GM21360 (cell line): Measurements from ENCODE around the gene GALR2.

Experiments used
- ATAC-seq: cut with Tn5 transposase; IDR thresholded peaks from one replicate; pipeline ENCODE4 v1.9.1; 2021; ENCODE audit warnings: mild to moderate bottlenecking, moderate library complexity; ENCODE audit not compliant: unreplicated experiment

Gene GALR2

GRCh38 chr17:76078860-76079534 lies 4.4 kb downstream of the GALR2 start, which contains the start of gene ZACN:
TSS of gene ZACN (plus strand) at chr17:76079182. CDS start at chr17:76079265, 83 bp downstream.
- no peak for ATAC-seq

DNA sequence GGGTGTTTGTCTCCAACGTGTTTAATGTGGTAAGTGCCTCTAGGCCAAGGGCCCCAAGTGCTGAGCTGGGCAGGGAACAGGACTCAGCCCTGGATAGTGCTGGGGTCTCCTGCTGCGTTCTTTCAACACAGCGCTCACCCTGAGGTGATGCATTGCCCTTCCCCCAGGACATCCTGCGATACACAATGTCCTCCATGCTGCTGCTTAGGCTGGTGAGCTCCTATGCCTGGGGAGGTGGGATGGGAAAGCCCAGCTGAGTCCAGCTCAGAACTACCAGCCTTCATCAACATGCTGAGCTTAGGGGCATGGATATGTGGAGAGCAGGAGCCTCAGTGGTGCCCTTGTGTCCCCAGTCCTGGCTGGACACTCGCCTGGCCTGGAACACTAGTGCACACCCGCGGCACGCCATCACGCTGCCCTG lies 5.0 kb downstream of the GALR2 start:
- no peak for ATAC-seq

DNA sequence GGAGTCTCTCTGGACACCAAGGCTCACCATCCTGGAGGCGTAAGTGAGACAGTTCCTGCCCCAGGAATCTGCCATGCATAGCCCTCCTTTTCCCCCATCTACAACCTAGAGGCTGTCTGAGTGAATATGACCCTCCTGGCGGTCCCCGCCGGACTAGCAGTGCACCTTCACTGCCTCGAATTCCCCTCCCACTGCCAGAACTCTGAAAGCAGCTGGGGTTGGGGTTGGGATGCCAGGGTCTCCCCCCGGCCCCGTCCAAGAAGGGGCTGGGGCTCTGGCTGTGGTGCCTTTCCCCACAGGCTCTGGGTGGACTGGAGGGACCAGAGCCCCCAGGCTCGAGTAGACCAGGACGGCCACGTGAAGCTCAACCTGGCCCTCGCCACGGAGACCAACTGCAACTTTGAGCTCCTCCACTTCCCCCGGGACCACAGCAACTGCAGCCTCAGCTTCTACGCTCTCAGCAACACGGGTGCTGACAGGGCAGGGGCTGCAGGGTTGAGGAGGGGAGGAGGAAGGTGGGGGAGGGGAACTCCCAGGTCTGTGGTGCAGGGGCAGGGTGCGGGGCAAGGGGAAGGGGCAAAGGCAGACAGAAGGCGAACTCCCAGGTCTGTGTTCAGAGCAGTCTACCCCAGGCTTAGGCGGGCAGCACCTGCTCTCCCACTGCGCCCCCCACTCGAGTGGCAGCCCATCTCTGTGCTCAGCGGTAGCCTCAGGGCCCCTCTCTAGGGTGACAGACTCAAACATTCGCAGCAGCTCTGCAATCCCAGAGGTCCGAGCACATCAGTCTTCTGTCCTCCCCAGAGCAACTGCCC lies 5.6 kb downstream of the GALR2 start:
- no peak for ATAC-seq

GRCh38 chr17:76080768-76081287 lies 6.2 kb downstream of the GALR2 start:
- no peak for ATAC-seq

DNA sequence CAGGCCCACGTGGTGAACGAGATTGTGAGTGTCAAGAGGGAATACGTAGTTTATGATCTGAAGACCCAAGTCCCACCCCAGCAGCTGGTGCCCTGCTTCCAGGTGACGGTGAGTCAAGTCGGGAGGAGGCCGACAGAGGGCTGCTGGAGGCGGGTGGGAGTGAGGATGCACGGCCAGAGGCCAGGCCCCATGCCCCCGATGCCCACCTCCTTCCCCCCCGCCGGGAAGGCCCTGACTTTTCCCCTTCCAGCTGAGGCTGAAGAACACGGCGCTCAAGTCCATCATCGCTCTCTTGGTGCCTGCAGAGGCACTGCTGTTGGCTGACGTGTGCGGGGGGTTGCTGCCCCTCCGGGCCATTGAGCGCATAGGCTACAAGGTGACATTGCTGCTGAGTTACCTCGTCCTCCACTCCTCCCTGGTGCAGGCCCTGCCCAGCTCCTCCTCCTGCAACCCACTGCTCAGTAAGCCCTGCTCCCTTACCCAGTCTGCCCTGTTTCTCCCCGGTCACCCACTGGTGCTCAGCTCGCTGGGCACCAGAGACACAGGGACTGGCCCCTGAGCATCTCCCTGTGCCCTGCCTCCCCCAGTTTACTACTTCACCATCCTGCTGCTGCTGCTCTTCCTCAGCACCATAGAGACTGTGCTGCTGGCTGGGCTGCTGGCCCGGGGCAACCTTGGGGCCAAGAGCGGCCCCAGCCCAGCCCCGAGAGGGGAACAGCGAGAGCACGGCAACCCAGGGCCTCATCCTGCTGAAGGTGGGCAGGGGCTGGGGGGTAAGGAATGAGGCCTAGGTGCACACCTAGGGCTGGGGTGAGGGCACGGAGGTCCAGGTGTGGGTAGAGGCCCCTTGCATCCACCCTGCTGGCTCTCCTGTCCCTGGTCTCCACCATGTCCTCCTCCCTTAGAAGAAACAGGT lies 7.0 kb downstream of the GALR2 start:
- ATAC-seq: no peak

GRCh38 chr17:76082326-76083251 lies 8.0 kb downstream of the GALR2 start:
- ATAC-seq: no peak

DNA sequence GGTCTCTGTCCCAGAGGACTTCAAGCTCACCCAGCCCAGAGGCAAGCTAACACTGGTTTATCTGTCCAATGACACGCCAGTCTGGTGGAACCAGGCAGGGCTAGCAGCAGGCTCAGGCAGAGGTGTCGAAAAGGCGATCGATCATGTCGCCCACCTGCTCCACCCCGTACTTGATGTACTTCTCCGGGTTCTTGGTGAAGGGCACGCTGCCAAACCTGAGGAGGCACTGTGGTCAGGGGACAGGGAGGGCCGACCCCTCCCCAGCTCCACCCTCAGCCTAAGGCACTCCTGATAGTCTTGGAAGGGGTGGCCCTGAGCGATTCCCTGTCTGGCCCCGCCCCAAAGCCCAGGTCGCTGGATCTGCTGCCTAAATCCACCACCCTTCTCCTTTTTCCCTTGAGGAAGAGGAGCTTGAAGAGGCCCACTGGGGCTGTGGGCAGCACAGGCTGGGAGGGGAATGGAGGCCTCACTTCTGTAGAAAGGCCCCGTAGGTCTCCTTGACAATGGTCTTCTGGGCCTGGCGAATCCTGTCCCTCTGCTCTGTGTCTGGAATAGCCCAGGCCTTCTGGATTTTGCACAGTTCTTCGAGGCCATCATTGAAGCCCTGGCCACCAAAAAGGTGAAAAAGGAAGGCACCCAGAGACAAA lies 9.1 kb downstream of the GALR2 start:
- ATAC-seq: no peak

DNA sequence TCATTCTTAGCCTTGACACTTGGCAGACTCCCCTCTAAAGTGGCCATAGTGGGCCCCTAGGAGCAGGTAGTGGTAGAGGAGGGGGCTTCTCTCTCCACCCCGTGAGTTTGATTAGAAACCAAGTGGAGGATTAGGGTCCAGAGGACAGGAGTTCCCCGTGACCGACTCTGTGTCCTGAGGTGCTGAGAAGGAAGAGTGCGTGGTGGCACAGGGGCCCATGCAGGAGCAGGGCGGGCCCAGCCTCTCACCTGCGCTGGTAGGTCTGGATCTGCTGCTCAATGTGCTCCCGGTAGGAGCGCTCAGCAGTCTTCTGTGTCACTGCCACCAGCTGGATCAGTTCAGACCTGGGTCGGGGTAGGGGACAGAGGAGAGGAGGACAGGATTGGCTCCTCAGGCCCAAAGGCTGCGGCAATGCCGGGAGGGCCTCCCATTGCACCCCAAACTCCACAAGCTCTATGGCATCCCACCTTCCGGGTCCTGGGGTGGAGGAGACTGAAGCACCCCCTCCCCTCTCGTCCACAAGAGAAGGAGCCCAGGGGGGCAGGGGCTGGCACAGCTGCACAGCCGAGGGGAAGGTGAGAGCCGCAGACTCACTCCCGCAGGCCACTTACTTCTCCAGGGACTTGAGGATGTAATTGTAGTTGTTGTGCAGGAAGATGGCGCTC lies 10.6 kb downstream of the GALR2 start:
- ATAC-seq: no peak

- no peak for ATAC-seq
These were observed 11.3 kb downstream of the GALR2 start for GRCh38 chr17:76085731-76086366.

DNA sequence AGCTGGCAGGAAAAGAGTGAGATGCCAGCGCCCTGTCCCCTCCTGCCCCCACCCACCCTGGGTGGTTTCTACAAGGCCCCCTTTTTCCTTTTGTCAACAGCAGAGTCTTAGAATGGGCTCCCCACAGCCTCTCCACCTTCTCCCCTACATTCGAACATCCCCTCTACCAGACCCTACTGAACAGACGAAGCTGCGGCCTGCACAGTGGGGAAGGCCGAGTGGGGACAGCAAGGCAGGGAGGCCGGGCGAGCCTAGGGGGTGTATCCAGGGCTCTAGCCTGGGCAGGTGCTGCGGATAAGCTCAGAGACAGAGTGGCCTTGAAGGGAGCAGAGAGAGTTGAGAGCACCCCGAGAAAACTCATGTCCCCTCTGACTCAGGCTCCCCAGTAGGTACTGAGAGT lies 11.8 kb downstream of the GALR2 start:
- no peak for ATAC-seq

- no peak for ATAC-seq
These were observed 12.9 kb downstream of the GALR2 start for GRCh38 chr17:76087531-76087930.

DNA sequence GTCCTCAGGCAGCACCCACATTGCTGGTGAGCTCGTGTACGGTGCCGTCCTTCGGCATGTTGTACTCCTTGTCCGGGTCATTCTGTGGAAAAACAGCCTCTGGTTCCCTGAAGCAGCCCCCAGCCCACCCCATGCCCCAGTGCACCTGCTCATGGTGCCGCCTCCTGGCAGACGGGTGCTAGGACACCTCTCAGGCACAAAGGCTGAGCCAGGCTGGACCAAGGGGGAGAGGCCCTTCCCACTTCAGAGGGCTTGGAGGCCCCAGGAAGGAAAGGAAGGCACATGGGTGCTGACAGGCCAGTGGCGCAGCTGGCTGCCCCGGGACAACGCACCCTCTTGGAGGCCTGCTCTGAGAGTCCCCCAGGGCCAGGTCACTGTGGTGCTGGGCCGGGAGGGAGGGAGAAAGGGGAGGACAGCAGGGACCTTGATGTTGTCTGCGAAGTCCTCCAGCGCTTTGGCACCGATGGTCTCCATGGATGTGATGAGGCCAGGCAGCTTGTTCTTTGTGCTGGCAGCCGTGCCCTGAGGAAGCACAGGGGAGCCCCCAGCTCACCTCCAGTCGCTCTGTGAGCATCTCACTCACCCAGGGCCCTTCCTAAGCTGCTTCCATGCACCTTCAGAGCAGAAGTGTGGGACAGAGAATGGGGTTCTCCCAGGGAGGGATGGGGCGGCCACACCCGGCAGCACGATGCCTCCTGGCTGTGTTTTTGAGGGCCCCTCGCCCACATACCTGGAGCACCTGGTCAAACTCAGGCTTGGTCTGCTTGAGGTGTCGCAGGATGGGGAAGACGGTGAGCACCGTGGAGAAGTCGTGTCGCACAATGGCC lies 13.7 kb downstream of the GALR2 start:
- ATAC-seq: no peak

GRCh38 chr17:76088868-76089576 lies 14.4 kb downstream of the GALR2 start:
- ATAC-seq: no peak

- no peak for ATAC-seq
These were observed 15.3 kb downstream of the GALR2 start for GRCh38 chr17:76089680-76090516.

- no peak for ATAC-seq
These were observed 16.0 kb downstream of the GALR2 start for GRCh38 chr17:76090517-76091129.
